GM19240 (cell line): ENCODE data around the gene SLC35E1.
"Not testable (repeated sequence)": the region's sequence is repeated elsewhere in the genome, so short reads cannot be mapped to it uniquely, and the experiment has no call there.

Experiments
- DNase-seq: peaks from one replicate; pipeline ENCODE4 v3.0.0; 2011; ENCODE audit warnings: low spot score; ENCODE audit not compliant: insufficient read length

SLC35E1 gene

GRCh38 chr19:16544473-16545231 lies 27.6 kb downstream of the SLC35E1 start:
- no peak for DNase-seq

DNA sequence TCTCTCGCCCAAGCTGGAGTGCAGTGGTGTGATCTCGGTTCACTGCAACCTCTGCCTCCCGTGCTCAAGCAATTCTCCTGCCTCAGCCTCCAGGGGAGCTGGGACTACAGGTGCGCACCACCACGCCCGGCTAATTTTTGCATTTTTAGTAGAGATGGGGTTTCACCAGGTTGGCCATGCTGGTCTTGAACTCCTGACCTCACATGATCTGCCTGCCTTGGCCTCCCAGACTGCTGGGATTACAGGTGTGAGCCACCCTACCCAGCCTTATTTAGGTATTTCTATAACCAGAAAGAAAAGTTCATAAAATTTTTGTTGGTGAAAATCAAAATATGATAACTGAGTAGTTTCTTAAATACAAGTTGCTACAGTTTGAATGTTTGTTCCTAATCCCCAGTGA lies 28.5 kb downstream of the SLC35E1 start:
- DNase-seq = not testable (repeated sequence)

DNA sequence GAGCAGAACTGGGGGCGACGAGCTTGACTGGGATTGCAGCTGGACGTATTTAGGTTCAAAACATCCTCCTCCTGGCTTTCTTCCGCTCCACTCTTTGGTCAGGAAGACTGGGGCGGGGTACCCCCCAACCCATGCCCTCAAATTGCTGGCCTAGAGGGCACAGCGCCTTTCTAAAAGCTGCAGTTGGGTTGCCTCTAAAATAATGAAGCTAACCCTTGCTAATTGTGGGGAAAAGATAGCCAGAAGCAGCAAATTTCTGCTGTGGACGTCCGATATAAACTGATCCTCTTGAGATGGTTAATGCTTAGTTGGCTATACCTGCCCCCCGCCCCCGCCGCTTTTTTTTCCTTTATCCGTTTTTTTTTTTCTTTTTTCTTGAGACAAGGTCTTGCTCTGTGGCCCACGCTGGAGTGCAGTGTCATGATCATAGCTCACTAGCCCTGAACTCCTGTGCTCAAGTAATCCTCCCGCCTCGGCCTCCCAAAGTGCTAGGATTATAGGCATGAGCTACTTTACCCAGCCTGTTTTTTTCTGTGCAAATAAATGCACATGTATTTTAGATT lies 29.2 kb downstream of the SLC35E1 start:
- no peak for DNase-seq

- DNase-seq = peak; percentile 93
These were observed 29.9 kb downstream of the SLC35E1 start, which contains the start of gene CHERP for GRCh38 chr19:16542045-16542909. TSS of gene CHERP (minus strand) at chr19:16542437. CDS start at chr19:16542378, 59 bp downstream.

DNA sequence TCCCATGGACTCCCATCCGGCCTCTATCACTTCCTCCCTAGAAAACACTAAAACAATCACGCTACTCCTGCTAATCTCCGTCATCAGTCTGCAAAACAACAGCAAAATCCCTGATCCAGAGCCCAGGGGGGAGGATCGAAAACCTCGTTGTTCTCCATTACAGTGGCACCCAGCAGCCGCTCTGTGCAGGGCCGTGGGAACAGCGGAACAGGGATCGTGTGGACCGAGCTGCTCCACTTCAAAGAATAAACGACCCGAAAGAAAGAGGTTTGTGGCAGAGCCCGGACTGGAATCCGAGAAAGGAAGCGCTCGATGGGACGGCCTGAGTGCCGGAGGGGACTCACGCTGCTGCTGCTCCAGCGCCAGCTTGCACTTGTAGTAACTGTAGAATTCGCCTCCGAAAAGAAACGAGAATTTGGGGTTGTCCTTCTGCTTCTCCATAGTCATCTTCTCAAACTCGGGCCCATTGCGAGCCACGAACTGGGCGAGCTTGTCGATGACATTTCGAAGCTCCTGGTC lies 30.6 kb downstream of the SLC35E1 start:
- no peak for DNase-seq

DNA sequence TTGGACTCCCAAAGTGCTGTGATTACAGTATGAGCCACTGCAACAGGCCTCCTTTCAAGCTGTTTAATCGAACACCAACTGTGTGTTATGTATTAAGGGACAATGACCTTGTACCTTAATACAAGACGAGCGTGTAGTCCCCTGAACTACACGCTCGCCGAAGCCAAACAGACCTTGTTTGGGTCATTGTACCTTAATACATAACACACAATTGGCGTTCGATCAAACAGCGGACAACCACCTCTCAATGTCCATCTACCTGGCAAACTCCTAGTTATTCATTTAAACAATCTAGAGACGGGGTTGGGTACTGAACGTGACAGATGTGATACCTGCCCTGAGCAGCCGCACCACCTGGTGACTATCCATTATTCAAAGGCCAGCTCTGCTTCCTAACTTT lies 31.3 kb downstream of the SLC35E1 start:
- no peak for DNase-seq

DNA sequence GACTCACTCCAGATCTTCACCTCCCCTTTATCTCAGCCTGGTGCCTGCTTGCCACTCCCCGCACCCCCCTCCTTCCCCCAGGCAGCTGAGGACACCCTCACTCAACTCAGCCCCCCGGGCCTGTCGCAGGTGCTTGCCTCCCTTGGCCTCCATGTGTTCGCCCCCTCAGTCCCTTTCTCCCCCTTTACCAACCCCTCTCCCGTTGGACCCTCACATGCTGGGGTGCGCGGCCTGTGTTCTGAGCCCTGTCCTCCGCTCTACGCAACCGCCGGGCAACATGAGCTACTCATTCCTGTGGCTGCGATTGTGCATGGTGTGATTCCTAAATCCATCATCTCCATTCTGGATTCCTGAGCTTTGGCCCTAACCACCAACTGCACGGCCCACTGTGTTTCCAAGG lies 35.1 kb downstream of the SLC35E1 start:
- no peak for DNase-seq

- no peak for DNase-seq
These were observed 36.1 kb downstream of the SLC35E1 start for GRCh38 chr19:16536130-16536529.

- no peak for DNase-seq
These were observed 36.8 kb downstream of the SLC35E1 start for GRCh38 chr19:16535381-16535780.

DNA sequence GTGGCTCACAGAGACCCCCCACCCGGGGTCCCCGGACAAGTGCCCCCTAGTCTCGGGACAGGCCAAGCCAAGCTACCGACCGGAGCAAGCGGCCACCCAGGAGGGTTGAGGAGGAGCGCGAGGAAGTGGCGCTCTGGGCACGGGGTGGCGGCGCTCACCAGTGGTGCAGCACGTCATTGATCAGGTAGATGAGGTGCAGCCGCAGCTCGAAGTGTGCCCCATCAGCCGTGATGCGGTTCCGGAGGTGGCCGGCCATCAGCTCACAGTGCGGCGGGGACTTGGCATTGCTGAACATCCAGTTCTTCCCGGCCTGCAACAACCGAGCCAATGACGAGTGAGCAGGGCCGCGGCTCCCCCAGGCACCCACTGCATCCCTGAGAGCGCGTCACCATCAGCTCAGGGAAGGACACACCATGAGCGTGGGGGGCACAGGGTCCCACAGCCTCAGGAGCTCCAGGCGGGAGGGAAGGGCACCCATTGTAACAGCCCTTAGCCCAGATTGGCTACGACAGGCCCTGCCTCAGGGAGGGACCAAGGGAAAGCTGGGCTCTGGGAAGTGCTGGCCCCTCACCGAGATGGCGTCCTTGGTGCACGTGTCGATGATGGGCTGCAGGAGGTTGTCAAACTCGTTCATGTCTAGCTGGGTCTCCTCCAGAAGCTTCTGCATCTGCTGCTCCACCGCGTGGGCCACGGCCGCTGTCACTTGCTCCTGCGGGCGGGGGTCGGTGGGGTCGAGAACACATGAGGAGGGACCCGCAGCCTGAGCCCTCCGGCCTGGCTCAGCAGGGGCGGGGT lies 39.6 kb downstream of the SLC35E1 start:
- DNase-seq = no peak

- no peak for DNase-seq
These were observed 40.9 kb downstream of the SLC35E1 start for GRCh38 chr19:16531380-16531669.

DNA sequence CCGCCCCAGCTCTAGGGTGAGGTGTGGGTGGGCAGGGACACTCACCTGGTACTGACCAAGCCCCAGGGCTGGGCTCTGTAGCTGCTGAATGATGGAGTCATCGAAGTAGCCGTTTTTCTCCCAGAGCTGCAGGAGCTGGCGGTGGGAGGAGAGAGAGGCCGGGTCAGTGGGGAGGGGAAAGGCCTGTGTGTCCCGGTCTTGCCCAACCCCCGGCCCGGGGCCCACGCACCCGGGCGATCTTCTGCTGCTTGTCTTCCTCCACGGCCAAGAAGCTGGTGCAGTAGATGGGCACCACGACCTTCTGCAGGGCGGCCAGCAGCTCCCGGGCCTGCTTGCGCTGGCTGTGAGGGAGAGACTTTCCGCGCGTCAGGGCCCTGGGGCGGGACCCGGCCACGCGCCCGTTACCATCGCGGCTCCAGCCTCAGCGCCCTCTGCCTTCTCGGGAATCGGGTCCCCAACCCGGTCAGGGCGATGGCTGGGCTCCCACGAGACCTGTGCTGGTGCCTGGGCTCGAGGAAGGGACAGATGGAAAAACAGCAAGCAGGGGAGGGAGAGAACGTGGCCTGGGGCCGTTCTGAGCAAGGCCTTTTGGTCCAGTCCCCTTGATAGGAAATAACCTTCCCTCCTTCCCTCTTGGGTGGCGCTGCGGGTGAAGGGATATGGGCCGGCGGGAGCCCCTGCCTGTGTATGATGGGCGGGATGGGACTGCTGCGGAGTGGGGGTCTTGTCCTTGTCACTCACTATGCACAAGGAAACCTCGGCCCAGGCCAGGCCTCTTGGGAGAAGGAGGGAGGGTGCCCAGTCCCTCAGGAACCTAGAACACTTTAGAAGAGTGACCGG lies 41.5 kb downstream of the SLC35E1 start:
- no peak for DNase-seq

GRCh38 chr19:16529466-16530144 lies 42.6 kb downstream of the SLC35E1 start:
- DNase-seq = no peak

- no peak for DNase-seq
These were observed 44.2 kb downstream of the SLC35E1 start for GRCh38 chr19:16527971-16528521.

- no peak for DNase-seq
These were observed 44.8 kb downstream of the SLC35E1 start for GRCh38 chr19:16527334-16527935.

- no peak for DNase-seq
These were observed 46.3 kb downstream of the SLC35E1 start for GRCh38 chr19:16525751-16526481.

DNA sequence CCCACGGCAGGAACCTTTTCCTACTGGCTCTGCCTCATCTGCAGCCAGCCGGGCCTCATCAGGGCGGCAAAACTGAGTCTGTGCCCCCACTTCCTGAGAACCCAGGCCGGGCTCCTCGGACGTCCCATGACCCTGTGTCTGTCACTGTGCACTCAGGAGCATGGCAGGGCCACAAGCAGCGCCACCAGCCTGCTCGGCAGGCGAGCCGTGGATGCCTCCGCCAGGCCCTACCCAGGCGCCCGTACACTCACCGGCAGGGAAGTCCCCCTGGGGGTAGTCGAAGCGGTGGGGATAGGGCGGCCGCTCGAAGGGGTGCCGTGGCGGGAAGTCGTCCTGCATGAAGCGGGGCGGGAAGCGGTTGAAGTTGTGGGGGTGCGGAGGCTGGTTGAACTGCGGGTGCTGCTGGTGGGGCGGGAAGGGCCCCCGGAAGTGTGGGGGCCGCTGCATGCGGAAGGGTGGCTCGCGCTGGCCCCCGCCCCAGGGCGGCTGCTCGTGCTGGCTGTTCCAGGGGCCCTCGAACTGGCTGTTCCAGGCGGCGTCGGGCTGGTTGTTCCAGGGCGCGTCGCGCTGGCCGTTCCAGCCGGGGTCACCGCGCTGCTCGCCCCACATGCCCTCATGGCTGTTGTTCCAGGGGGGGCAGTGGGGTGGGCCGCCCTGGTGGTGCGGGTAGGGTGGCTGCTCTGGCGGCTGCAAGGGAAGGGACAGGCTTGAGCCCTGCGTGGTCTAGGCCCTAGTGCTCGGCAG lies 47.1 kb downstream of the SLC35E1 start:
- no peak for DNase-seq
